ENCODE results near the gene EMILIN2.

DNA sequence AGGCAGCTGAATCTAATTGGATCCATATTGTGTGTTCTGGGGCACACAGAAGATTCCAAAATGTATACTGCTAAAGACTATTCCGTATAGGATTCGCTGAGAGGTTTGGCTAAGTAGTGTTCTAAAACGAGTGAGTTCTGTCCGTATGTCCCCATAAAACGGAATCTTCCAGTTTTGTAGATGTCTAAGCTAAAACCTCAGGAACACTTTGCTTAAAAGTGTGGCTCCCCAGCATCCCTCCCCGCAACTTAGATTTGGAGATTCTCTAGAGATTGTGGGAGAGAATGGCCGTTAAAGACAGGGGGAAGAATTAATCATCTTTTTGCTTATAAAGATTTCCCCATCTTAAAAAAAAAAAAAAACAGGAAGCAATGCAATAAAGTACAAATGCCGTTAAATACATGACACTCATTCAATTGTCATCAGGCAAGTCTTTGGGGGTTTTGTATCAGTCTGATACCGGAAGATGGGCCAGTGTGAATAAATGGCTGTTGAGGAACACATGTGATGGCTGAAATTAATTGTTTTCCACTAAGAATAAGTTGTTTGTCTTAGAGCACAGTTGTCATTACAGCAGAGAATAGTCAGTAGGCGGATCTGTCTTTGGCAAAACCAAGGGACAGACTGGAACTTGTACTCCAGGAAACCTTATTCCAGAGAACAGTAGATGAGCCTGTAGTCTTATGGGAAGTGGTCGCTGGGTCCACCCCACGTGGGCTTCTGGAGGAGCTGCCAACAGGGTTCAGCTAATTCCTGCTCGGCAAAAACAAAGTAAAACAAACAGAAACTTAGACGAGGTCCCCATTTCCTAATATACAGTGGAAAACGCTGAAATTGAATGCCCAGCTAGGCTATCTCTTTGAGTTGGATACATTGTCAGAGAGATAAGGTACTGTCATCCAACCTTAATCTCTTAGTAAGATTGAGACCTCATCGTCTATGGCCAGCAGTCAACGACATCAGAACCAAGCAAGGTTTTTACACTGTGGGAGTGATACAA is 1.7 kb downstream of the EMILIN2 start:
- TF ChIP-seq, protein P1, sequence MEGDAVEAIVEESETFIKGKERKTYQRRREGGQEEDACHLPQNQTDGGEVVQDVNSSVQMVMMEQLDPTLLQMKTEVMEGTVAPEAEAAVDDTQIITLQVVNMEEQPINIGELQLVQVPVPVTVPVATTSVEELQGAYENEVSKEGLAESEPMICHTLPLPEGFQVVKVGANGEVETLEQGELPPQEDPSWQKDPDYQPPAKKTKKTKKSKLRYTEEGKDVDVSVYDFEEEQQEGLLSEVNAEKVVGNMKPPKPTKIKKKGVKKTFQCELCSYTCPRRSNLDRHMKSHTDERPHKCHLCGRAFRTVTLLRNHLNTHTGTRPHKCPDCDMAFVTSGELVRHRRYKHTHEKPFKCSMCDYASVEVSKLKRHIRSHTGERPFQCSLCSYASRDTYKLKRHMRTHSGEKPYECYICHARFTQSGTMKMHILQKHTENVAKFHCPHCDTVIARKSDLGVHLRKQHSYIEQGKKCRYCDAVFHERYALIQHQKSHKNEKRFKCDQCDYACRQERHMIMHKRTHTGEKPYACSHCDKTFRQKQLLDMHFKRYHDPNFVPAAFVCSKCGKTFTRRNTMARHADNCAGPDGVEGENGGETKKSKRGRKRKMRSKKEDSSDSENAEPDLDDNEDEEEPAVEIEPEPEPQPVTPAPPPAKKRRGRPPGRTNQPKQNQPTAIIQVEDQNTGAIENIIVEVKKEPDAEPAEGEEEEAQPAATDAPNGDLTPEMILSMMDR (IDR thresholded peaks at IDR 0.05) = no peak
- TF ChIP-seq POLR2AphosphoS5 (IDR thresholded peaks at IDR 0.05) (no peak), EP300 (IDR thresholded peaks at IDR 0.05) (no peak)
